ENCODE measurements around the gene VAV3. TPM values are rescaled to one million over a fixed set of nuclear protein-coding genes. Genes with fewer than 3 reads are reported as not detected.

VAV3 gene
- total RNA-seq, 1 experiment from 2014 or later = 38.2 TPM

DNA sequence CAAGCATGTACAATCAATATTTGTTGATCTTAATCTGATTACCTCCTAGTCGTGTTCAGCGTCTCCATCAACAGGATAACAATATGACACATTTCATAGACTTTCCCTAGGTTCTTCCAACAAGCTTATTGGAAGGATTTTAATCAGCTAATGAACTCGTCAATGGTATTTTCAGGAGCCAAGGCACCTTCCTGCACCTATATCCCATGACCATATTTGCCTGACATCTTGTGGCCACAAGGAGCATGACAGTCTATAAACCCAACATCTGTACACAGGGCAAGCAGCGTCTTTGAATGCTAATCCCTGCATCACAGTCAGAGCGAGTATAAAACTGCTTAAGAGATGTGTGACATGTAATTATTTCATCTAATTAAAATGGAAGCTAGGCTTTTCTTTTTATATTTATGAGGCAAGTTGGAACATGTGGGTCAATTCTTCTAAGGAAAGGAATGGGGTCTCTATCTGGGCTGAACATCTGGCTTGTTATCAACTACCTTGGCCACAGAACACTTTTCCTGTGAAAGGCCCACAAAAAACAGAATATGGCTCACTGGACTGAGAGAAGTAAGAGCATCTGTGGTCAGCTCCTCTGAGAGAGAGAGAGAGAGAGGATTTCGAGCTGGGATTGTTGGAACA lies 435.4 kb downstream of the VAV3 start:
- no peaks in the 10 kb centered on the region for H3K27me3 Mint-ChIP-seq (ENCODE audit: unreplicated experiment)
- TF ChIP-seq, protein P1, sequence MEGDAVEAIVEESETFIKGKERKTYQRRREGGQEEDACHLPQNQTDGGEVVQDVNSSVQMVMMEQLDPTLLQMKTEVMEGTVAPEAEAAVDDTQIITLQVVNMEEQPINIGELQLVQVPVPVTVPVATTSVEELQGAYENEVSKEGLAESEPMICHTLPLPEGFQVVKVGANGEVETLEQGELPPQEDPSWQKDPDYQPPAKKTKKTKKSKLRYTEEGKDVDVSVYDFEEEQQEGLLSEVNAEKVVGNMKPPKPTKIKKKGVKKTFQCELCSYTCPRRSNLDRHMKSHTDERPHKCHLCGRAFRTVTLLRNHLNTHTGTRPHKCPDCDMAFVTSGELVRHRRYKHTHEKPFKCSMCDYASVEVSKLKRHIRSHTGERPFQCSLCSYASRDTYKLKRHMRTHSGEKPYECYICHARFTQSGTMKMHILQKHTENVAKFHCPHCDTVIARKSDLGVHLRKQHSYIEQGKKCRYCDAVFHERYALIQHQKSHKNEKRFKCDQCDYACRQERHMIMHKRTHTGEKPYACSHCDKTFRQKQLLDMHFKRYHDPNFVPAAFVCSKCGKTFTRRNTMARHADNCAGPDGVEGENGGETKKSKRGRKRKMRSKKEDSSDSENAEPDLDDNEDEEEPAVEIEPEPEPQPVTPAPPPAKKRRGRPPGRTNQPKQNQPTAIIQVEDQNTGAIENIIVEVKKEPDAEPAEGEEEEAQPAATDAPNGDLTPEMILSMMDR (IDR thresholded peaks at IDR 0.05; ENCODE audit: unreplicated experiment) = peak; percentile 38
- BruUV-seq (replicated peaks) = no TSS peak
- H3K4me3 Mint-ChIP-seq (ENCODE audit: low read depth, unreplicated experiment) = no peak overlapping the region
- CTCF ChIA-PET = interaction anchor here (0.6 to 1.6 kb wide), 5 partner anchors 99 to 597 kb away, joined by 3 to 9 read pairs (median 4); no protein-coding TSS in a partner anchor
- no peaks in the 10 kb centered on the region for H3K4me1 Mint-ChIP-seq (ENCODE audit: low read depth, unreplicated experiment)
- no peaks in the 10 kb centered on the region for H3K36me3 Mint-ChIP-seq (ENCODE audit: insufficient read depth, unreplicated experiment)
- peak; percentile 9 for DNase-seq
- no peak overlapping the region for H3K27ac Mint-ChIP-seq (ENCODE audit: unreplicated experiment)
- intact Hi-C loops (cut with micrococcal nuclease; ENCODE audit: unreplicated experiment) = loop anchor here (1.0 to 5.0 kb wide), 3 partner anchors 99 to 252 kb away; no protein-coding TSS in a partner anchor
- no peaks in the 10 kb centered on the region for H3K9me3 Mint-ChIP-seq (ENCODE audit: low read depth, unreplicated experiment)

DNA sequence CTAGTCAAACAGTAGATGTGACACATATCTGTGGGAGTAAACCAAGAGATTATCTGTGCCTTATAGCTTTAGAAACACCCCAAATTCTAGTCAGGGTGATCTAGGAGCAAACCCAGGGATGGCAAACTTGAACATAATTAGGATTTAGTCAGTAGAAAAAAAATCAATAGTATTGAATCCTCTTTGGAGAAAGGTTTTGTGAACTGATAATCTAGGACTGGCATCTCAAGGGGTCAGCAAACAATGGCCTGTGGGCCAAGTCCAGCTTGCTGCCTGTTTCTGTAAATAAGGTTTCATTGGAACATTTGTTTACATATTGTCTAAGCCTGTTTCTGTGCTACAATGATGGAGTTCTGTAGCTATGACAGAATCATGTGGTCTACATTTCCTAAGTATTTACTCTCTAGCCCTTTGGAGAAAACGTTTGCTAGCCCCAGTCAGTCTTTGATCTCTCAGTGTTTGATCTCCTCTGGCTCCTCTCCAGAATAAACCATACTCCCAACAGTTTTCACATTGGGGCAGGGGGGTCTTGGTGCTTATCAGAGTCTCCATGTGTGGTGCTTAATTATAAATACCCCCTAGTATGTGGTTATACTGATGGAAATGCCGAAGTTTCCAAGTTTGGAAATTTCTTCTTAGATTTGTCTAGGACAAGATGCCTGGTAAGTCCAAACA lies 438.3 kb downstream of the VAV3 start:
- H3K27ac Mint-ChIP-seq (ENCODE audit: unreplicated experiment) = no peak overlapping the region

DNA sequence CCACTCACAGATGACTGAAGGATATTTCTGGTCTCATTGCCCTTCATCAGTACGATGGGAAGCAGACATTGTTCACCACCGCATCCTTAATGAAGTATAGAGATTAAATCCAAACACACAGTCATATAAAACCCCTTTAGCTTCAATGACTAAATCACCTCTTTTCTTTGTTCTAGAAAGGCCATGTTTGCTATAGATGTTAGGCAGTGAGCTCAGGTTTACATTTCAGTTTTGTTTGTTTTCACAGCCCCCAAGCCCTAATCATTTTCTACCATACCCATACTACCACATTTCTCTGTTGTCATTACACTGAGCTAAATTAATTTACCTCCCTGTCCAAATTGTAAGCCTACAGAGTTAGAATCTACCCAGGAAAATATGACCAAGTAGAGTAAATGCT lies 439.0 kb downstream of the VAV3 start:
- no peak overlapping the region for H3K27ac Mint-ChIP-seq (ENCODE audit: unreplicated experiment)
- CTCF ChIA-PET = interaction anchor here (0.6 kb wide), 1 partner anchor 198 kb away, joined by 4 read pairs; no protein-coding TSS in a partner anchor
- no peaks in the 10 kb centered on the region for H3K36me3 Mint-ChIP-seq (ENCODE audit: insufficient read depth, unreplicated experiment)
- no peak overlapping the region for H3K4me3 Mint-ChIP-seq (ENCODE audit: low read depth, unreplicated experiment)
- no peak for DNase-seq
- peaks cover 3% of the 10 kb centered on the region for H3K9me3 Mint-ChIP-seq (ENCODE audit: low read depth, unreplicated experiment)
- TF ChIP-seq, protein P1 (IDR thresholded peaks at IDR 0.05; ENCODE audit: unreplicated experiment) = no peak
- intact Hi-C loops (cut with micrococcal nuclease; ENCODE audit: unreplicated experiment) = loop anchor here (5.0 kb wide), 2 partner anchors 221 to 249 kb away; no protein-coding TSS in a partner anchor
- BruUV-seq (replicated peaks) = no TSS peak
- no peaks in the 10 kb centered on the region for H3K4me1 Mint-ChIP-seq (ENCODE audit: low read depth, unreplicated experiment)
- no peaks in the 10 kb centered on the region for H3K27me3 Mint-ChIP-seq (ENCODE audit: unreplicated experiment)

More for the DNA sequence above, 438.3 kb downstream of the VAV3 start:
- no peaks in the 10 kb centered on the region for H3K36me3 Mint-ChIP-seq (ENCODE audit: insufficient read depth, unreplicated experiment)
- TF ChIP-seq, protein P1 (IDR thresholded peaks at IDR 0.05; ENCODE audit: unreplicated experiment) = no peak
- H3K27me3 Mint-ChIP-seq (ENCODE audit: unreplicated experiment) = no peaks in the 10 kb centered on the region
- CTCF ChIA-PET = interaction anchor here (0.5 to 1.0 kb wide), 2 partner anchors 88 to 118 kb away, joined by 3 to 4 read pairs; no protein-coding TSS in a partner anchor
- no TSS peak for BruUV-seq (replicated peaks)
- no peak overlapping the region for H3K4me3 Mint-ChIP-seq (ENCODE audit: low read depth, unreplicated experiment)
- DNase-seq = no peak
- intact Hi-C loops (cut with micrococcal nuclease; ENCODE audit: unreplicated experiment) = loop anchor here (5.0 kb wide), 2 partner anchors 221 to 249 kb away; no protein-coding TSS in a partner anchor
- no peaks in the 10 kb centered on the region for H3K4me1 Mint-ChIP-seq (ENCODE audit: low read depth, unreplicated experiment)
- H3K9me3 Mint-ChIP-seq (ENCODE audit: low read depth, unreplicated experiment) = peaks cover 3% of the 10 kb centered on the region

DNA sequence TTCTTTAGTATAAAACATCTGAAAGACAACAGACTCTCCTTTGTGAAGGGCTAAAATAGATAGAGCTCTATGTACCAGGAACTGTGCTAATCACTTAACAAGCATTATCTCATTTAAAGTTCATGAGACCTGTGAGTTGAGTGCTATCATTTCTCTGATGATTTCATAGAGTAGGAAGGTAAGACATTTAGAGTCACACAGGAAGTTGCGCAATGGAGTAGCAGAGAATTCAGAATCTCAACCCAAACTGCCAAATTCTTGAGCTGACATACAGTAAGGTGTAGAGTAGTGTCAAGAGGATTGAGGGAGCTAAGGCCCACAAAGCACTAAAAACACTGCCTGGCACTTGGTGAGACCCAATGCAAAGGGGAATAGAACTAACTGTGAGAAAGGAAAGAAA lies 439.8 kb downstream of the VAV3 start:
- no peak for DNase-seq
- no peak overlapping the region for H3K4me3 Mint-ChIP-seq (ENCODE audit: low read depth, unreplicated experiment)
- H3K27me3 Mint-ChIP-seq (ENCODE audit: unreplicated experiment) = no peaks in the 10 kb centered on the region
- no TSS peak for BruUV-seq (replicated peaks)
- CTCF ChIA-PET = no interaction called here
- TF ChIP-seq, protein P1 (IDR thresholded peaks at IDR 0.05; ENCODE audit: unreplicated experiment) = no peak
- no peaks in the 10 kb centered on the region for H3K4me1 Mint-ChIP-seq (ENCODE audit: low read depth, unreplicated experiment)
- H3K27ac Mint-ChIP-seq (ENCODE audit: unreplicated experiment) = no peak overlapping the region
- H3K36me3 Mint-ChIP-seq (ENCODE audit: insufficient read depth, unreplicated experiment) = no peaks in the 10 kb centered on the region
- peaks cover 3% of the 10 kb centered on the region for H3K9me3 Mint-ChIP-seq (ENCODE audit: low read depth, unreplicated experiment)
- intact Hi-C loops (cut with micrococcal nuclease; ENCODE audit: unreplicated experiment) = loop anchor here (5.0 kb wide), 2 partner anchors 222 to 248 kb away; no protein-coding TSS in a partner anchor

Data from Calu3 (cell line).